Activated T-helper 2 cell treated with anti-CD3 and anti-CD28 coated beads, Interferon-gamma antibody, Interleukin-2, Interleukin-4, amounts not matched to agents 10 μg/mL and 5 μg/mL and 100 μg/mL, durations not matched to agents 14 hours and 24 hours and 36 hours (primary cell): ENCODE data around the gene CCER1. TPM values are rescaled to one million over a fixed set of nuclear protein-coding genes. Genes with fewer than 3 reads are reported as not detected.

Experiments
- DNase-seq: peaks from one replicate; pipeline ENCODE4 v3.0.0; 2021; ENCODE audit warnings: low spot score
- H3K27ac Mint-ChIP-seq: one replicate; pipeline ENCODE4 v1.8.0; 2021; ENCODE audit warnings: mixed read lengths
- H3K27me3 Mint-ChIP-seq: one replicate; pipeline ENCODE4 v1.8.0; 2021; ENCODE audit warnings: low read depth, mixed read lengths
- H3K36me3 Mint-ChIP-seq: one replicate; pipeline ENCODE4 v1.8.0; 2021; ENCODE audit warnings: low read depth, mixed read lengths
- H3K4me1 Mint-ChIP-seq: one replicate; pipeline ENCODE4 v1.8.0; 2021; ENCODE audit warnings: low read depth, mixed read lengths
- H3K4me3 Mint-ChIP-seq: one replicate; pipeline ENCODE4 v1.8.0; 2021; ENCODE audit warnings: low read depth, mild to moderate bottlenecking, moderate library complexity, mixed read lengths
- H3K9me3 Mint-ChIP-seq: one replicate; pipeline ENCODE4 v1.8.0; 2021; ENCODE audit warnings: mixed read lengths
- intact Hi-C: fragments of 100-400 bp; cut with micrococcal nuclease; formaldehyde crosslinking; loops from one replicate; pipeline ENCODE4 v1.15.1; 2023
- total RNA-seq: library from RNA; stranded (reverse); gene quantifications from 2 replicates; pipeline ENCODE4 v1.2.3, GENCODE V29; 2022

The CCER1 gene
- total RNA-seq, 1 donor from 2014 or later: not detected

GRCh38 chr12:90979951-90980350 is 25.0 kb upstream of the CCER1 start:
- peaks cover 2% of the 10 kb centered on the region for H3K27me3 Mint-ChIP-seq
- intact Hi-C loops: loop anchor here (2.0 kb wide), 1 partner anchor 347 kb away; no protein-coding TSS in a partner anchor
- H3K4me3 Mint-ChIP-seq: no peak overlapping the region
- DNase-seq: no peak
- H3K36me3 Mint-ChIP-seq: no peaks in the 10 kb centered on the region
- no peaks in the 10 kb centered on the region for H3K9me3 Mint-ChIP-seq
- H3K4me1 Mint-ChIP-seq: no peaks in the 10 kb centered on the region
- H3K27ac Mint-ChIP-seq: no peak overlapping the region

- Mint-ChIP-seq H3K36me3 (no peaks in the 10 kb centered on the region), H3K4me3 (no peak overlapping the region), H3K4me1 (no peaks in the 10 kb centered on the region), H3K27me3 (peaks cover 2% of the 10 kb centered on the region), H3K9me3 (no peaks in the 10 kb centered on the region), H3K27ac (no peak overlapping the region)
- DNase-seq: no peak
- intact Hi-C loops: loop anchor here (2.0 kb wide), 1 partner anchor 348 kb away; no protein-coding TSS in a partner anchor
These were observed 24.0 kb upstream of the CCER1 start for GRCh38 chr12:90979019-90979418.

- Mint-ChIP-seq H3K36me3 (no peaks in the 10 kb centered on the region), H3K4me1 (no peaks in the 10 kb centered on the region)
These were observed 23.3 kb upstream of the CCER1 start for GRCh38 chr12:90978117-90978770.

GRCh38 chr12:90977224-90977623 is 22.2 kb upstream of the CCER1 start:
- H3K4me3 Mint-ChIP-seq: no peak overlapping the region
- intact Hi-C loops: no loop called here
- H3K27me3 Mint-ChIP-seq: peaks cover 3% of the 10 kb centered on the region
- no peaks in the 10 kb centered on the region for H3K4me1 Mint-ChIP-seq
- no peak for DNase-seq
- no peaks in the 10 kb centered on the region for H3K36me3 Mint-ChIP-seq
- H3K9me3 Mint-ChIP-seq: no peaks in the 10 kb centered on the region
- no peak overlapping the region for H3K27ac Mint-ChIP-seq

More at GRCh38 chr12:90978117-90978770, 23.3 kb upstream of the CCER1 start:
- intact Hi-C loops: loop anchor here (1.0 to 2.0 kb wide), 2 partner anchors 131 to 349 kb away; no protein-coding TSS in a partner anchor
- Mint-ChIP-seq H3K9me3 (no peaks in the 10 kb centered on the region), H3K27ac (no peak overlapping the region), H3K27me3 (peaks cover 5% of the 10 kb centered on the region), H3K4me3 (no peak overlapping the region)
- no peak for DNase-seq

- DNase-seq: no peak
- intact Hi-C loops: no loop called here
- Mint-ChIP-seq H3K4me1 (no peaks in the 10 kb centered on the region), H3K4me3 (no peak overlapping the region), H3K27ac (no peak overlapping the region), H3K36me3 (no peaks in the 10 kb centered on the region), H3K27me3 (peaks cover 6% of the 10 kb centered on the region), H3K9me3 (no peaks in the 10 kb centered on the region)
These were observed 19.3 kb upstream of the CCER1 start for GRCh38 chr12:90974286-90974685.

- intact Hi-C loops: no loop called here
- Mint-ChIP-seq H3K27ac (no peak overlapping the region), H3K4me1 (no peaks in the 10 kb centered on the region), H3K27me3 (peaks cover 6% of the 10 kb centered on the region), H3K9me3 (no peaks in the 10 kb centered on the region), H3K36me3 (no peaks in the 10 kb centered on the region), H3K4me3 (no peak overlapping the region)
- no peak for DNase-seq
These were observed 17.2 kb upstream of the CCER1 start for GRCh38 chr12:90972226-90972625.

- Mint-ChIP-seq H3K36me3 (no peaks in the 10 kb centered on the region), H3K27me3 (peaks cover 6% of the 10 kb centered on the region), H3K4me1 (no peaks in the 10 kb centered on the region), H3K27ac (no peak overlapping the region), H3K4me3 (no peak overlapping the region), H3K9me3 (no peaks in the 10 kb centered on the region)
- no peak for DNase-seq
- intact Hi-C loops: no loop called here
These were observed 15.9 kb upstream of the CCER1 start for GRCh38 chr12:90970911-90971310.

GRCh38 chr12:90970471-90970870 is 15.5 kb upstream of the CCER1 start:
- H3K9me3 Mint-ChIP-seq: no peaks in the 10 kb centered on the region
- intact Hi-C loops: no loop called here
- no peak for DNase-seq

GRCh38 chr12:90969851-90970250 is 14.9 kb upstream of the CCER1 start:
- H3K4me1 Mint-ChIP-seq: no peaks in the 10 kb centered on the region
- no peaks in the 10 kb centered on the region for H3K9me3 Mint-ChIP-seq
- H3K4me3 Mint-ChIP-seq: no peak overlapping the region
- peaks cover 6% of the 10 kb centered on the region for H3K27me3 Mint-ChIP-seq
- no peak overlapping the region for H3K27ac Mint-ChIP-seq
- no peak for DNase-seq
- H3K36me3 Mint-ChIP-seq: no peaks in the 10 kb centered on the region
- intact Hi-C loops: no loop called here

More at GRCh38 chr12:90970471-90970870, 15.5 kb upstream of the CCER1 start:
- H3K27me3 Mint-ChIP-seq: peaks cover 6% of the 10 kb centered on the region
- no peak overlapping the region for H3K4me3 Mint-ChIP-seq
- H3K36me3 Mint-ChIP-seq: no peaks in the 10 kb centered on the region
- H3K27ac Mint-ChIP-seq: no peak overlapping the region
- no peaks in the 10 kb centered on the region for H3K4me1 Mint-ChIP-seq

- no peaks in the 10 kb centered on the region for H3K4me1 Mint-ChIP-seq
- no peaks in the 10 kb centered on the region for H3K9me3 Mint-ChIP-seq
- no peak for DNase-seq
- no peak overlapping the region for H3K4me3 Mint-ChIP-seq
- peaks cover 6% of the 10 kb centered on the region for H3K27me3 Mint-ChIP-seq
- no peaks in the 10 kb centered on the region for H3K36me3 Mint-ChIP-seq
- intact Hi-C loops: no loop called here
- no peak overlapping the region for H3K27ac Mint-ChIP-seq
These were observed 14.4 kb upstream of the CCER1 start for GRCh38 chr12:90969346-90969745.

GRCh38 chr12:90965204-90965603 is 10.2 kb upstream of the CCER1 start:
- peaks cover 4% of the 10 kb centered on the region for H3K27me3 Mint-ChIP-seq
- H3K9me3 Mint-ChIP-seq: no peaks in the 10 kb centered on the region
- DNase-seq: no peak
- intact Hi-C loops: no loop called here
- H3K4me3 Mint-ChIP-seq: no peak overlapping the region
- no peaks in the 10 kb centered on the region for H3K36me3 Mint-ChIP-seq
- H3K4me1 Mint-ChIP-seq: no peaks in the 10 kb centered on the region
- no peak overlapping the region for H3K27ac Mint-ChIP-seq

- H3K27ac Mint-ChIP-seq: no peak overlapping the region
- no peaks in the 10 kb centered on the region for H3K9me3 Mint-ChIP-seq
- no peak for DNase-seq
- H3K27me3 Mint-ChIP-seq: peaks cover 1% of the 10 kb centered on the region
- no peak overlapping the region for H3K4me3 Mint-ChIP-seq
- H3K4me1 Mint-ChIP-seq: no peaks in the 10 kb centered on the region
- H3K36me3 Mint-ChIP-seq: no peaks in the 10 kb centered on the region
- intact Hi-C loops: no loop called here
These were observed 9.6 kb upstream of the CCER1 start for GRCh38 chr12:90964616-90965015.

GRCh38 chr12:90963946-90964345 is 9.0 kb upstream of the CCER1 start:
- Mint-ChIP-seq H3K27ac (no peak overlapping the region), H3K4me3 (no peak overlapping the region), H3K27me3 (no peaks in the 10 kb centered on the region), H3K36me3 (no peaks in the 10 kb centered on the region), H3K9me3 (no peaks in the 10 kb centered on the region), H3K4me1 (no peaks in the 10 kb centered on the region)
- no peak for DNase-seq
- intact Hi-C loops: no loop called here
